HG03521 (cell line): ENCODE measurements around the gene ASB2.

Source experiments
- ATAC-seq: cut with Tn5 transposase; IDR thresholded peaks from one replicate; pipeline ENCODE4 v1.9.1; 2021; ENCODE audit warnings: mild to moderate bottlenecking, moderate library complexity; ENCODE audit not compliant: unreplicated experiment

ASB2 gene, protein sequence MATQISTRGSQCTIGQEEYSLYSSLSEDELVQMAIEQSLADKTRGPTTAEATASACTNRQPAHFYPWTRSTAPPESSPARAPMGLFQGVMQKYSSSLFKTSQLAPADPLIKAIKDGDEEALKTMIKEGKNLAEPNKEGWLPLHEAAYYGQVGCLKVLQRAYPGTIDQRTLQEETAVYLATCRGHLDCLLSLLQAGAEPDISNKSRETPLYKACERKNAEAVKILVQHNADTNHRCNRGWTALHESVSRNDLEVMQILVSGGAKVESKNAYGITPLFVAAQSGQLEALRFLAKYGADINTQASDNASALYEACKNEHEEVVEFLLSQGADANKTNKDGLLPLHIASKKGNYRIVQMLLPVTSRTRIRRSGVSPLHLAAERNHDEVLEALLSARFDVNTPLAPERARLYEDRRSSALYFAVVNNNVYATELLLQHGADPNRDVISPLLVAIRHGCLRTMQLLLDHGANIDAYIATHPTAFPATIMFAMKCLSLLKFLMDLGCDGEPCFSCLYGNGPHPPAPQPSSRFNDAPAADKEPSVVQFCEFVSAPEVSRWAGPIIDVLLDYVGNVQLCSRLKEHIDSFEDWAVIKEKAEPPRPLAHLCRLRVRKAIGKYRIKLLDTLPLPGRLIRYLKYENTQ

DNA sequence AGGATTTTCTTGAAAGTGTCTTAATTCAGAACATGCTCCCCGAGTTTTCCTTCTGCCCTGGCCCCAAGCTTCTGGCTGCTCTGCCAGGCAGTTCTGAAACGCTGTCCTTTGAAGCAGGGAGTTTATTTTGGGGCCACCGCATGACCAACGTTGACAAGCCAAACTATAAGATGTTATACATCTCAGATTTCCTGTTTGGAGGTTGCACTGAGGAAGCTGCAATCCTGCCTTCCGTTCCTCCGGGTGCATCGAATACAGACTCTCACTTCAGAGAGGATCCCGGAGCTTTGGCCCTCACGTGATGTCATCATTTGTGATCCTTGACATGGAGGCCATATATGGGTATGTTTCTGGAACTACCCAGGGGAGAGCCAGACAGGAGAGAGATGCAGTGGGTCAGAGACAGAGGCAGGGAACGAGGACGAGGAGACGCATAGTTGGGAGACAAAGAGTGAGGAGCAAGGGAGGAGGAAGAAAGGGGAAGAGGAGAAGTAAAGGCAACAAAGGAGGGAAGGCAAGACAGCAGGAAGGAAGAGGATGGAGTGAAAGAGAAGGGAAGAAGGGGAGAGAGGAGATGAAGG lies at the start of gene ASB2:
ASB2 (minus strand) TSS at position 94 of the 581 bp plus-strand sequence. CDS start 12,031 bp downstream, outside the sequence.
- ATAC-seq: no peak

DNA sequence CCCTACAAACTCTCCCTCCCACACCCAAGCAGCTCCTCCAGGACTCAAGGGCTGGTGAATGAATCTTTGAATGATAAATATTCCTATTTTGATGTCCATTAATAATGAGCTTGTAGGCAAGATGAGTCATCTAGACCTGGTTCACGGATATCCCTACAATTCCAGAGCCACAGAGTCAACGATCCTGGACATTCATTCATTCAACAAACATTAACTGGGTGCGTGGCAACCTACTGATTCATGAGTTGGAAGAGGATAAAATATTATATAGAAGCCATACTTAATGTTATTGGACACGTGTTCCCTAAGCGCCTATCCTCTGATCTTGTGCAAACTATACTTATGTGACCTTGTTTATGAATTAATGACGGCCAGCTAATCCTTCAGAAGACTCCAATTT lies 49.4 kb upstream of the ASB2 start:
- ATAC-seq: no peak

DNA sequence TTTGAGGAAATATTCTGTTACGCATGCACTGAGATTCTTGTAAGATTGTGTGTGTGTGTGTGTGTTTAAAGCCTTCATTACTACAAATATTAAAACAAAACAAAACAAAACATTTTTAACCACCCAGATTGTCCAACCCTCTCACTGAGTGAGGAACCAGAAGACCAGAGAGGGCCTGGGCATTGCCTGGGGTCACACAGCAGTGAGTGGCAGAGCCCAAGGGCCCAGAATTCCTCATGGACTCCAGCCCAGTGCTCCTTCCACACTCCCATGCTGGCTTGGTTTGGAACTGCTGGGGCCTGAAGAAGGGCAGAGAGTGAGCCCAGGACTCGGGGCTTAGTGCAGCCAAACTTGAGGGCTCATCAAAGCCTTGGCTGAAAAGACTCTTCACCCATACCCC lies 48.2 kb upstream of the ASB2 start:
- no peak for ATAC-seq

DNA sequence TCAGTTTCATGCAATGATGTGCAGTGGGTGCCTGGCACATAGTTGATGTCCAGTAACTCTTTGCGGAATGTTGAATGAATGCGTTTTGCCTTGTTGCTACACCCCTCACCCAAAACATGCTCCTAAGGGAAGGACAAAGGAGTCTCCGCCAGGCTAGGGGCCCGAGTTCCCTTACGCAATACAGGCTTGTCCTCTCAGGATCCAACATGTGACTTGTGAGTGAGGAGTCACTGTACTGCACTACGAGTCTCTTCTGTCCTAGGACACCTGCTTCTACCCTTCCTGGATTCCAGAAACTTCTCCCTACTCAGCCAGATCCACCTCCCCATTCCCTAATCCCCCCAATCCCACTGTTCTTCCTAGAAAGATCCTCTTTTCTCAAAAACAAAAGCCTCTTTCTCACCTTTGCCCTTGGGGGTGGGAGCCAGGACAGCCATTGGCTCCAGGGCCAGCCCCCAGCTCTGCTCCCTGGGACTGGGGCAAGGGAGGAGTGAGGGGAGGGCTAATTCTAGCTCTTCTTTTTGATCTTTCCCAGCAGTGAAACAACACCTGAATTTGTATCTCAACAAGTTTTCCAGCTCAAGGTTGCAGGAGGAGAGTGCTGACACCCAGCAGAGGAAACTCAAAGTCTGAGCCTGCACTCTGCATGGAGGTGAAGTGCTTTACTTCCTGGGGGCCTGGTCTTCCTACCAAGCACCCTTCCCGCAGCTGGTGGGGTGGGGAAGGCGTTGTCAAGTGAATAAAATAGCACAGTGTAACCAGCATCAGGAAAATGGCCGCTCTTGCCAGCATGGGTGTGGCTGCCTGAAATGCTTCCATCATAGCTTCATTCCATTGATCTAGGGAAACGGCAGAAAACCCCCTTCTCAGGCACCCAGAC lies 46.4 kb upstream of the ASB2 start:
- ATAC-seq: no peak

DNA sequence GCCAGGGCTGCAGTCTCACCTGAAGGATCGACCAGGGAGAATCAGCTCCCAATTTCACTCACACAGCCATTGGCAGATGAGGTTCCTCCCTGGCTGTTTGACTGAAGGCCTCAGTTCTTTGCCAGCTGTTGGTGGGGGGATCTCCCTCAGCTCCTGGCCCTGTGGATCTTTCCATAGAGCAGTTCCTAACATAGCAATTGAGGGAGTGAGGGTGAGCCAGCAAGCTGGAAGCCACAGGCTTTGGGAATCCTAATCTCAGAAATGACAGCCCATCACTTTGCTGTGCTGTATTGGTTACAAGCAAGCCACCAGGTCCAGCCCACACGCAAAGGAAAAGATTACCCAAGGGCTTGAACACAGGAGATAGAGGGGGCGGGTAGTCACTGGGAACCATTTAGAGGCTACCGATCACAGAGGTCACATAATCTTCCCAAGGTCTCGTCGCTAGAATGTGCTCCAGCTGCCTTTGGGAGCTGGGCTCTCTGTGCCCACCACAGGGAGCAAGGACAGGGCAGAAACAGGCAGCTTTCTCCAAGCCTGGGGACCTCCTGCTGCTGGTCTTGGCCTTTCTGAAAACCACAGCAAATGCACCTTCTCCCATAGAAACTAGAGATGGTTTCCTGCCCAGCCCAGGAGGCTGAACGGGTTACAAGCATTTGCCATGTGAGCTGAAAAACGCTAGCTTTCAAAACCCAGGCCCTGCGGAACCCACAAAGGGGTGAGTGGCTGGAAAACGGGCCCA lies 45.2 kb upstream of the ASB2 start:
- ATAC-seq: no peak

DNA sequence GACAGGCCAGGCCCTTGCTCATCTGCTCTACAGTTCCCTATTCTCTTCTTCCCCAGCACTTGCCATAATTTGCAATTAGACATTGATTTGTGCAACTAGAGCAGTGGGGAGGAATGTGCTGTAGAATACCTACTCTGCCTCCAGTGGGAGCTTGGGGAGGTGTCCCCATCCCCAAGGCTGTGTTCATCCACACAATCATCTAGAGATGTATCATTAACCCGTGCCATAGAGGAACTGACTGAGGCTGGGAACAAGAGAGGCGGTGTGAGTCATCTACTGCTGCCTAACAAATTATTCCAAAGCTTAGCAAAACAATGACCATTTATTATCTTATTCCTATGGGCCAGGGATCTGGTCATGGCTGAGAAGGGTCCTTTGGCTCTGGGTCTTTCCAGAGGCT lies 44.6 kb upstream of the ASB2 start:
- no peak for ATAC-seq

DNA sequence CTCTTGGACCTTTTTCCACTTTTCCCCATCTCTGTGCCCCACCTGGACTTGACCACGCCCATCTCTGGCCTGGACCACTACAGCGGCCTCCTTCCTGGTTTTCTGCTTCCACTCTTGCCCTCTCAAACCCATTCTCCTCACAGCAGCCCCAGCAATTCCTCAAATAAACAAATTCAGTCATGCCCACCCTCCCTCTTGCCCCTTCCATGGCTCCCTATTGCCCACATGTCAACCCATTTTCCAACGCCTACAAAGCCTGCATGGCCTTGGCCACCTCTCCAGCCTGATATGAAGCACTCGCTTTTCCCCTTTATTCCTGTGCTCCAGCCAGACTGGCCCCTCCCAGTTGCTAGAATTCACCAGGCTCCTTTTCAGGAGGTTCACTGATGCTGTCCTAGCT lies 43.9 kb upstream of the ASB2 start:
- ATAC-seq: no peak

DNA sequence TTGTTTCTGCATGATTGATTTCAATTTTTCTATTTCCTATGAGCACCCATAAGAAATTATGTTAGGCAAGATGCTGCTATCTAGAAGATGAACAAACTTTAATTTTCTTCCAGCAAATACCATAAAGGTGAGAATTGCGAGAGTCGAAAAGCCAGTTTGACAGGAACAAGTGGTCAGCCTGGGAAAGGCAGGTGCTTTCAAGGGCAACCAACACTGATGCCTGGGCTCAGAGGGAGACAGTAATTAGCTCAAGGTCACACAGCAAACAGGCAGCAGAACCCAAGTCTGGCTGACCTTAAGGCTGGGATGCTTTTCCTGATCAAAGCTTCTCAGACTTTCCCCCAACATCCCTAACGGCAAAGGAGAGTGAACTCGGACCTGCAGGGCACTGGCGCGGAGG lies 43.0 kb upstream of the ASB2 start:
- ATAC-seq: no peak

DNA sequence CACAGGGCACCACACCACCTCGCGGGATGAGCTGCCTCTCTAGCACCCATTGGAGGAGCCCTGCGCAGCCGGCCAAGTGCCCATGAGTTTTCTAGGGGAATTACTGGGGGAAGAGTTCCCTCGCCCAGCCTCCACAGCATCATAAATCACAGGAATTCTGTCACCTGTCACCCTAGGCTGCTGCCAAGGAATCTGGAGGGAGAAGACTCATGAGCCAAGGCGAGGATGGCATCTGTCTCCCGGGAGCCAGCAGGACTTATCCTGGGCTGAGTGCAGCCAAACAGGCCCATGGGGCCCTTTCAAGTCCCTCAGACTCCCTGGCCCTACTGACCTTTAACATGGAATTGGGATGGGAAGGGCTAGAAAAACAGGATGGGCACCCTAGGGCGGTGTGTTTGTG lies 41.9 kb upstream of the ASB2 start:
- no peak for ATAC-seq

DNA sequence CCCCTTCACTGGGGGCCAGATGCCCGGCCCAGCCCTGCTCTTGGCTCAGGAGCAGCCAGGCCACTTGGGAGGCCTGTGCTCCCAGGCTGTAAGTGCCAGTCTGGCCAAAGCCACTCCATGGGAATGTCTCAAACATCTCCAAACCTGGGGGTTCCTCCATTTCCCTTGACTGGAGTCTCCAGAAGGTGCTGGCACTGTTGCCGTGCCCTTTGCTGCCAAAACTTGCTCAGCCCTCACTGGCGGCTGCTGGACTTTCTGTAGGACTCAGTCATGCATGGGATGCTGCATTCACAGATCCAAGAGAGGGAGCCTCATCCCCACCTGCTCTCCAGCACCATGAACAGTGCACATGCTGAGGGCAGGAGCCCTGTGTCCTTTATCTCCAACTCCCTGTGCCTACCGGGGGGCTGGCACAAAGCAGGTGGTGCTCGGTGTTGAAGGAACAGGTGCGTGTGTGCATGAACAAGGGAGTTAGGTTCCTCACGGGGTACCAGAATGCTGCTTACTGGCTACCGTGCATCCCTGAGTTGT lies 40.1 kb upstream of the ASB2 start:
- no peak for ATAC-seq

DNA sequence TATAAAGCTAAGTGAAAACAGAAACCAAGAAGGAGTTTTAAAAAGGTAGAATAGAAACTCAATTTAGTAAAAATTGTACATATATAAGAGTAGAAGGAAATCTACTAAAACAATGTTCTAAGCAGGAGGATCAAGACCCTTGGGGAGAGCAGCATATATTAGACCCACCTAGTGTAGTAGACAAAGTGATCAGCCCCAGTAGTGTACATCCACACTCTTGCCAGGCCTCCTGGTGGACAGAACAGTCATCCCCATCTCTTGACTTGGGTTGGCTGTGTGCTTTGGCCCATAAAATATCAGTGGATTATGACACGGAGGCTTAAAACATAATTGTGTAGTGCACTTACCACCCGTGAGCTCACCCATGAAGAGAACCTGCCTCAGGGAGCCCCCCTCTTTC lies 38.9 kb upstream of the ASB2 start:
- no peak for ATAC-seq

DNA sequence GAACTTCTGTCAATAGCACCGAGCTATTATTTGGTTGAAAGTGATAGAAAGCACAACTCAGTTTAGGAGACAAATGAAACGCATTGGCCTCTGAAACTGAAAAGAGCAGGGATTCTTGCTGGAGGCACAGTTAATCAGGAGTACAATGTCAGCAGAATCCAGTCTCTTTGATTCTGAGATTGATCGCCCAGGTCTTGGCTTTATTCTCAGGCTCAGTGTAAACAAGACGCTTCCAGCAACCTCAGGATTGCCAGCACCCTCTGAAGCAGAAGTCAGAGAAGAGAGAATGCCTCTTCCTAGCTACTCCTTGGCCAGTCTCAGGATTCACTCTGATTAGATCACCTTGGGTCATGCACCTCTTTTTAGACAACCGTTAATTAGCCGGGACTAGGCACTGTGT lies 38.0 kb upstream of the ASB2 start:
- ATAC-seq: no peak

DNA sequence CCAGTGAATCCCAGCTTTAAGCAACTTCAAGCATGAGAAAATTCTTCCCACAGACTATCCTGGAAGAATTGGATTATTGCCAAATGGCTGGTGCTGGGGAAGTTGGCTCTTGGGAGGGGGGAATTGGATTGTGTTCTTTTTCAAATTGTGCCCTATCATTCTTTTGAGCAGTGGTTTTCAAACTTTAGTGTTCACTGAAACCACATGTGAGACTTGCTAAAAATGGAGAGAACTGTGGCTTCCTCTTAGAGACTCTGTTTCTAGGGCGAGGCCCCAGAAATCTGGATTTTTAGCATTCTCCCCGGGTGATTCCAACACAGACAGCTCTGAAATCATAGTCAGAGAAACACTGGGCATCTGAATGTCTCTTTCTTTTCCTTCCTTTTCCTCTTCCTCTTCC lies 35.4 kb upstream of the ASB2 start:
- no peak for ATAC-seq

DNA sequence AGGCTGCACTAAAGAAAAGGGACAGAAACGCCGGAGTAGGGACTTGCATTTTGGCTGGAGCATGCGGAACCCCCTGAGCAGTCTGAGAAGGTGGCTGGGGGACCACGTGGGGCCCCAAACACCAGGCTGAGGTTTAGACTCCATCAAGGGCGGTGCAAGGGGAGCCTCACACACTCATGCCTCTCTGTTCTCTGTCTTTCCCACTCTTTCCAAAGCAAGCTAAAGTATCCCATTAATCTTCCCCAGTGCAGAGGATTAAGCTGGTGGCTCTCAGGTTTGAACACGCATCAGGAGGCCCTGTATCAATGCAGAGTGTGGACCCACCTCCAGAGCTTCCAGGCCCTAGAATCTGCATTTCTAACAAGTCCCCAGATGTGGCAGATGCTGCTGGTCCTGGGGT lies 34.3 kb upstream of the ASB2 start:
- ATAC-seq: no peak

DNA sequence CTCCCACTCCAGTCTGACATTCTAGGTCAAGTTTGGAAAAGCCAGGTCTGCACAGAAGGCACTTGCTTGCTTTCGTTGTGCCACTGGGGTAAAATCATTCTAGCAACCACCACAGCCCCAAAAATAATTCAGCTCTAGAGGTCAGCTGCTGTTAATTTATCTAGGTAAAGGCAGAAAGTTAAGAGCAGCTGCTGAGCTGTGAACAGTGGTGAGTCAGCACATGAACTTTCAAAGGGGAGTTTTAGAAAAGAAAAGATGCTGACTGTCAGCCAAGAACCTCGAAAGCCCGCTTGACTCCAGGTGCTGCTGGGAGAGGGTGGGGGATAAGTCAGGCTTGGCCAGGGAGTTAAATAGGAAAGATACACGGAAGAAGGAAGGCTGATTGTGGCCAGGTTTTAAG lies 33.4 kb upstream of the ASB2 start:
- ATAC-seq: no peak

DNA sequence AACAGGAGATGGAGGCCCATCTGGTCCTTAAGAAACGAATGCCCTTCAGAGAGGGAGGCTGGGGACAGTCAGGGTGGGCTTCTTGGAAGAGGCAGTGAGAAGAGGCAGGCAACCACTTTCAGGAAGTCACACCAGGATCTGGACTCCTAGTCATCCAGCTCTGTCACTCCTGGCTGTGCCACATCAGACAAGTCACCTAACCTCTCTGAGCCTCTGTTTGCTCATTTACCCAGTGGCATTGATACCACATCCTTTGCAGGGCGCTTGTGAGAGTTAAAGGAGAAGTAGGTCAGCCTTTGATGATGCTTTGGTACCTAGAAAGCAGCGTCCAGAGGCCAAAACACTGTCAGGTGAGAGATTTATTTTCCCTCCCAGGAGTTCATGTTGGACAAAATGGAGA lies 31.9 kb upstream of the ASB2 start:
- no peak for ATAC-seq

DNA sequence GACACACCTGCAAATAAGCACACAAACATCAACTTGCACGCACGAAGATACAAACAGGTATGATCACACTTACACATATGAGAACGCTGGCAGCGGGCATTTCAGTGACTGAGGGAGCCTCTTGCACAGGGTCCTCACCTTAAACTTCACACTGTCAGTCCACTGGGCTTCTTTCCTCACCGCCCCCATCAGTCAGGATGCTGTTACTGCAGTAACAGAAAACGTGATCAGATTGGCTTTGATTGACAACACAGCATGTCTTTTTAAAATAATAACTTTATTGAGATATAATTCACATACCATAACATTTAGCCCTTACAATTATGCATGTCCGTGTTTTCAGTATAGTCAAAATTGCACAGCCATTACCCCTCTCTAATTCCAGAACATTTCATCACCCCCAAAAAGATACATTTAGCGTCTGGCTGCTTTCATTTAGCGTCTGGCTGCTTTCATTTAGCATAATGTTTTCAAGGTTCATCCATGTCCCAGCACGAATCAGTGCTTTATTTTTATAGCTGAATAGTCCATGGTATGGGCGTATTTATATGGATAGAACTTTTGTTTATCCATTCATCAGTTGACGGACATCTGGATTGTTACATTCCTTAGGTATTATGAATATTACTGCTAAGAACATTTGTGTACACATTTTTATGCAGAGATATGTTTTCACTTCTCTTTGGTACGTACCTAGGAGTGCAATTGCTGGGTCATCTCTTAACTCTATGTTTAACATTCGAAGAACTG lies 29.1 kb upstream of the ASB2 start:
- no peak for ATAC-seq

DNA sequence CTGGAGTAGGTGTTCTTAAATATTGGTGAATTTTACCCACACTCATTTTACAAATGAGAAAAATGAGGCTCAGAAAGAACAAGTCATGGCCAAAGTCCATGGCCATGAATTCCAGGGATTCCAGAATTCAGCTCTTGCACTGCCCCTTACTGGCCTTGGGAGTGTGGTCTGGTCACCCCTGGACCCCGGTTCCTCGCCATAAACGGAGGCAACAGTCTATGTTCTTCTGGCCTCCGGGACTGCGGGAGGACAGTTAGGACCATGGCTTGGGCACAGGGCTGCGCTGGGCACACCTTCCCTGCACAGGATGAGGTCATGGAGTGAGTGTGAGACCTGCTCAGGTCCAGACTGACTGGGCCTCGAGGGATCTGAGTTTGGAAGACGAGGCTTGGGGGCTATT lies 27.6 kb upstream of the ASB2 start:
- no peak for ATAC-seq

DNA sequence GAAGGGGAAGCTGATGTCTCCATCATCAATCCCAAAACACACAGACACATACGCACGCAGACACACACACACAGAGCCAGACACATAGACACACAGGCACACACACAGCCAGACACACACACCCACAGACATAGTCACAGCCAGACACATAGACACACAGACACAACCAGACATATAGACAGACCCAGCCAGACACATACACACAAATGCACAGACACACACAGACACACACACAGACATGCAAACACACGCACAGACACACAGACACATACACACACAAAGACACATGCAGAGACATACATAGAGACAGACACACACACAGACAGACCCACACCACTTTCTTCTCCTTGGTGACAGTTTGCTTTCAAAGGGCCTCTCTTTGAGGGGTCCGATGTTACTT lies 27.0 kb upstream of the ASB2 start:
- ATAC-seq: no peak
